HG03558 (cell line): ENCODE data around the gene RFK.
"Not testable (repeated sequence)": the region's sequence is repeated elsewhere in the genome, so short reads cannot be mapped to it uniquely, and the experiment has no call there.

Experiments
- ATAC-seq: cut with Tn5 transposase; IDR thresholded peaks from one replicate; pipeline ENCODE4 v1.9.1; 2021; ENCODE audit warnings: moderate number of reproducible peaks; ENCODE audit not compliant: unreplicated experiment; ENCODE audit errors: extremely low read depth

Gene RFK

GRCh38 chr9:76373173-76373783, 20.9 kb downstream of the RFK start:
- no peak for ATAC-seq

GRCh38 chr9:76372336-76372735, 21.9 kb downstream of the RFK start:
- no peak for ATAC-seq

GRCh38 chr9:76371901-76372300, 22.3 kb downstream of the RFK start:
- ATAC-seq, result no peak

- no peak for ATAC-seq
Observed at GRCh38 chr9:76370396-76371023, 23.7 kb downstream of the RFK start.

DNA sequence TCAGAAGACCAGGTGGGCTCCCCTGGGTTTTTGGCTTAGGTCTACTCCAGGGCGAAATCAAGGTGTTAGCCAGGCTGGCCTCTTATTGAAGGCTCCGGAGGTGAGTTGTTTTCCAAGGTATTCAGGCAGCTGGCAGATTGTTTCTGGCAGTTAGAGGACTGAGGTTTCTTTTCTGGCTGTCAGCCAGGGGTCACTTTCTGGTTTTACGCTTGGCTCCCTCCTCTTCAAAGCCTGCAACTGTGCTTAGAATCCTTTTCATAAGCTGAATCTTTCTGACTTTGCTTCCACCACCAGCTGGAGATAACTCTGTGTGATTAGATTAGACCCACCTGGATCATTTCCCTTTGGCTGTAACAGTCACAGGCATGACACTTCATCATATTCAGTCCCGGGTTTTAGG, 24.6 kb downstream of the RFK start:
- ATAC-seq, result peak; percentile 62

DNA sequence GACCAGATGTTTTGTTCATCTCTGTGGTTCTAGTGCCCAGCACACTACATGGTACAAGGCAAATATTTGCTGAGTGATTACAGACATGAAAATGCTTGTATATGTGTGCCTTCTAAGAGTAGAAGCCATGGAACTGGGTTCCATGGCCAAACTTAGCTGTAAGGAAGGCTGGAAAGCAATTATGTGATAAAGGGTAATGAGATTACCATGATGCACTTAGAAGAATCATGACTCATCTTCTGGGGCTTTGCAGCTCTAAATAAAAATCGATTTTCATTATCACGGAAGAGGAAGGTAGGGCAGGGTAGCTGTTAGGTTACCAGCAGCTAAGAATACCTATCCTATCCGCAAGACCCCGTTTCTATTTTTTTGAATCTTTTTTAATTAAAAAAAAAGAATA, 28.0 kb downstream of the RFK start:
- no peak for ATAC-seq

DNA sequence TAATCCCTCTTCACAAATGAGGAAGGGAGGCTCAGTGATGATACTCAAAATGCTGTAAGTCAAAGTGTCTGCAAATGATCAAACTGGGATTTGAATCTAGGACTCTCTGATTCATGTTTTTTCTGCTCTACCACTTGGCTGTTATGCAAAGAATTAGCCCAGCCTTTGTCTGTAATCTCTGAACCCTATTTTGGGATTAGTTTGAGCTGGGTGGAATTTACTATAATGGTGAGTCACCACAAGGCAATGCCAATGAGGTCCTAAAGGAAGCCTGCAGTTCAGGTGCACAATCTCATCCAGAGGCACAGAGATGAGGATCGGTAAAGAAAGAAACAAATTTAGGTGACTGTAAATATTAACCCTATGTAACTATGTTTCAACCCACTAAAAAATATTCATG, 29.2 kb downstream of the RFK start:
- no peak for ATAC-seq

- no peak for ATAC-seq
Observed at GRCh38 chr9:76363032-76363395, 31.2 kb downstream of the RFK start.

GRCh38 chr9:76362332-76363031, 31.7 kb downstream of the RFK start:
- ATAC-seq, result not testable (repeated sequence)

DNA sequence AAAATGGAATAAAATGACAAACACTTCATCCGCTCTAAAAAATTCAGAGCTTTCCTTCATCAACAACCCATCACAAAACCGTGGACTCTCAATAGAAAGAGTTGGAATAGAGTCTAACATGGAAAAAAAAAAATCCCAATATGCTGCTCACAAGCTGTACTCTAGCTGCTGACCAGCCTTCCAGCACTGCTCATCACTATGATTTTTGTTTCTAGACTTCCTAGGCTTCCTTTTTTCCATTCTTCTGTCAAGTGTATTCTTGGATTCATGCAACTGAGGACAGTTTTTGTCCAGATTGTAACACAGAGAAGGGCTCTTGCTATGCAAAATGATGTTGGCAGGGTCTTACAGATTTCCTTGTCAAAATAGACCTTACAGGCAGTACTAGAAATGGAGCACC, 34.5 kb downstream of the RFK start:
- no peak for ATAC-seq

GRCh38 chr9:76359365-76359764, 34.9 kb downstream of the RFK start:
- no peak for ATAC-seq

DNA sequence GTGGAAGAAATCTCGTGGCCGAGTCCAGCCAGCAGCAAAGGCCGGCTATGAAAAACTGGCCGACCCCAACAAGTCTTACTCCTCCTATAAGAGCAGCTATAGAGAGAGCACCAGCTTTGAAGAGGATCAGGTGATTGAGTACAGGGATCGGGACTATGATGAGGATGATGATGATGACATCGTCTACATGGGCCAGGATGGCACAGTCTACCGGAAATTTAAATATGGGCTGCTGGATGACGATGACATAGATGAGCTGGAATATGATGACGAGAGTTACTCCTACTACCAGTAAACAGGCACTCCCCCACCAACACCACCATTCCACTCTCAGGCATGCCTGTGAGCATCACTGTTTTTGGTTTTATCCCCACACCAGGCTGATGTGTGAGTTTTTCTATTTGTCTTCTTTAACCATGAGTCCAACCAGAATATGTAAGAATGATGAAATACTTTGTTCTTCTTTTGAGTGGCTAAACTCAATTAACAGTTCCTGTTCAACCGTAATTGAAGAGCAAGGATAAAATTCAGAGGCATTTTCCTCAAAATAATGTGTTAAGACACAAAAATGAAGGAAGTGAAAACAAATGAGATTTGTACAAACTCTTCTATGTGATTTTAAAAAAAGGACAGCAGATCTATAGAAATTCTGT, 35.5 kb downstream of the RFK start:
- no peak for ATAC-seq

DNA sequence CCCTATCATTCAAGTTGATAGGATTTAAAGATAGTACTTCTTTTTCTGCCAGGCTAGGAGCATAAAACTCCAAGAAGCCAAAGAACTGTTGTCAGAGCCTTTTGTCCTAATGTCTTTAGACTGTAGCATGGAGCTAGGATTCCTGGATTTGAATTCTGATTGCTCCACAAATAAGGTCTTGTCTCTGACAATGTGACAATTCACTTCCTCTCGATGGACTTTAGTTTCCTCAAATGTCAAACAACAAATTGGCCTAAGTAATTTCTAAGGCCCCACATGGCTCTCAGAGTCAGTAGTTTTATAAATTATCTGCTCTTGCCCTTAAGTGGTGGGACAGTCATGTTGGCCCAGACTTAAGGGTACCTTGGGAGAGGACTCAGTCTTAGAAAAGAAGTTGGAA, 36.7 kb downstream of the RFK start:
- ATAC-seq, result no peak

DNA sequence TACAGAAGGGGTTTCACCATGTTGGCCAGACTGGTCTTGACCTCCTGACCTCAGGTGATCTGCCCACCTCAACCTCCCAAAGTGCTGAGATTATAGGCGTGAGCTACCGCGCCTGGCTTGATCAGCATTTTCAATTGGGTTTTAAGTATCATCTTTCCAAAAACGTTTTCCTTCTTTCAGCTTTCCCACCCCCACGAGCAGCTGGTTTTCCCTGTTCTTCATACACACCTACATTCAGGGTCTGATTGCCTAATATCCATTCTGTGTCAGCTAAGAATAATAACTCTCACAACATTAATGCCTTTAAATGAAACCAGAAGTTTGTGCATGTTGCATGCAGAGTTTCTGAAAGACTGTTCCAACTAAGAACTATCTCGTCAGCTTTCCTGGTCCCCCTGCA, 38.3 kb downstream of the RFK start:
- no peak for ATAC-seq

DNA sequence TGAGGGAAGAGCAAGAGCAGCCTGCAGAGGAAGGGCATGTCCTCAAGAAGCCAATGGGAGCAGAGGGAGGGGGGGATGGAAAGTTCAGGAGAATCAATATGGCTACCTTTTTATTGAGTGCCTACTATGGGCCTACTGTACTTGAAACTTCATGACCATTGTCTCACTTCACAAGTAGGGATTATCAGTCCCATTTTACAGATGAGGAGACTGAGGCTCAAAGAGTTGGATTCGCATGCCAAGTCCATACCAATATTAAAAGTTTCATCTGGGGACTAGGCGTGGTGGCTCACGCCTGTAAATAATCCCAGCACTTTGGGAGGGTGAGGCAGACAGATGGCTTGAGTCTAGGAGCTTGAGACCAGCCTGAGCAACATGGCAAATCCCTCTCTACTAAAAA, 40.0 kb downstream of the RFK start:
- no peak for ATAC-seq

GRCh38 chr9:76353280-76353679, 40.9 kb downstream of the RFK start:
- no peak for ATAC-seq

DNA sequence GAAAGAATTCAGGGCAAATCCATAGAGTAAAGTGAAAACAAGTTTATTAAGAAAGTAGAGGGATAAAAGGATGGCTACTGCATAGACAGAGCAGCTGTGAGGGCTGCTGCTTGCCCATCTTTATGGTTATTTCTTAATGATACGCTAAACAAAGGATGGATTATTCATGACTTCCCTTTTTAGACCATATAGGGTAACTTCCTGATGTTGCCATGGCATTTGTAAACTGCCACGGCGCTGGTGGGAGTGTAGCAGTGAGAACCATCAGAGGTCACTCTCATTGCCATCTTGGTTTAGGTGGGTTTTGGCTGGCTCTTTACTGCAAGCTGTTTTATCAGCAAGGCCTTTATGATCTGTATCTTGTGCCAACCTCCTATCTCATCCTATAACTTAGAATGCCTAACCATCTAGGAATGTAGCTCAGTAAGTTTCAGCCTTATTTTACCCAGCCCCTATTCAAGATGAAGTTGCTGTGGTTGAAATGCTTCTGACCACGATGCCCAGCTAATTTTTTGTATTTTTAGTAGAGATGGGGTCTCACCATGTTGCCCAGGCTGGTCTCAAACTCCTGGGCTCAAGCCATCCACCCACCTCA, 42.1 kb downstream of the RFK start:
- no peak for ATAC-seq

- ATAC-seq, result no peak
Observed at GRCh38 chr9:76351006-76351405, 43.2 kb downstream of the RFK start.

- ATAC-seq, result no peak
Observed at GRCh38 chr9:76349865-76350264, 44.4 kb downstream of the RFK start.

GRCh38 chr9:76342858-76343257, 51.4 kb downstream of the RFK start:
- no peak for ATAC-seq

DNA sequence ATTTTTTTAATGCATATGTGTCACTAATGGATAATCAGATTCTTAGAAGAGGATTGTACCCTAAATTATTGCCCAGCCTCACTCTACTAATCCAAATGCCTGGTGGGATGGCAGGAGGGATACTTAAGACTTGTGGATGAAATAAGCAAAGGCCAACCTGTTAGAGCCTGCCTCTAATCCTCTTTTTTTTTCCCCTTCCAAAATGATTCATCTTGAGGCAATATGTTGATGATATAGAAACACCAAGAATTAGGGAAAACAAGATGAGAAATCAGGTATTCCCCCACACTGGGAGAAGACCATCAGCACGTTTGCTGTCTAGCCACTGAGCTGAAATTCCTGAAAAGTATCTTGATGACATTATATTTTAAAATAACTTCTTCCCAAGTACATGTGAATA, 52.0 kb downstream of the RFK start:
- ATAC-seq, result no peak
